Skeletal muscle satellite cell (primary cell): Measurements from ENCODE around the gene RNASE11.
"Not testable (repeated sequence)": the region's sequence is repeated elsewhere in the genome, so short reads cannot be mapped to it uniquely, and the experiment has no call there.

Source experiments
- H3K27me3 ChIP-seq: 2 replicates; pipeline ENCODE4 v1.7.0; 2013; ENCODE audit warnings: low read length; ENCODE audit not compliant: control insufficient read depth, insufficient read depth
- H3K36me3 ChIP-seq: 2 replicates; pipeline ENCODE4 v1.7.0; 2013; ENCODE audit warnings: mild to moderate bottlenecking, control low read depth, low read length; ENCODE audit not compliant: insufficient read depth
- H3K4me1 ChIP-seq: 2 replicates; pipeline ENCODE4 v1.7.0; 2013; ENCODE audit warnings: low read length; ENCODE audit not compliant: control insufficient read depth, insufficient read depth
- H3K4me2 ChIP-seq: 2 replicates; pipeline ENCODE4 v1.7.0; 2013; ENCODE audit warnings: mild to moderate bottlenecking, low read length
- H3K4me3 ChIP-seq: 2 replicates; pipeline ENCODE4 v1.7.0; 2013; ENCODE audit warnings: low read length
- H3K9ac ChIP-seq: 2 replicates; pipeline ENCODE4 v1.7.0; 2013; ENCODE audit warnings: mild to moderate bottlenecking, low read depth, low read length, moderate library complexity
- H3K9me3 ChIP-seq: replicated peaks from 2 replicates; pipeline ENCODE4 v1.7.0; 2013; ENCODE audit warnings: mild to moderate bottlenecking, control low read depth, low read length

RNASE11 gene

GRCh38 chr14:20569865-20570264 is 17.9 kb downstream of the RNASE11 start:
- H3K36me3 ChIP-seq, H3K4me3 ChIP-seq, H3K4me1 ChIP-seq, H3K9me3 ChIP-seq, H3K4me2 ChIP-seq, H3K27me3 ChIP-seq, H3K9ac ChIP-seq: not testable (repeated sequence)

- no peak overlapping the region for H3K4me2 ChIP-seq
- no peaks in the 10 kb centered on the region for H3K27me3 ChIP-seq
These were observed 18.7 kb downstream of the RNASE11 start for GRCh38 chr14:20569066-20569465.

DNA sequence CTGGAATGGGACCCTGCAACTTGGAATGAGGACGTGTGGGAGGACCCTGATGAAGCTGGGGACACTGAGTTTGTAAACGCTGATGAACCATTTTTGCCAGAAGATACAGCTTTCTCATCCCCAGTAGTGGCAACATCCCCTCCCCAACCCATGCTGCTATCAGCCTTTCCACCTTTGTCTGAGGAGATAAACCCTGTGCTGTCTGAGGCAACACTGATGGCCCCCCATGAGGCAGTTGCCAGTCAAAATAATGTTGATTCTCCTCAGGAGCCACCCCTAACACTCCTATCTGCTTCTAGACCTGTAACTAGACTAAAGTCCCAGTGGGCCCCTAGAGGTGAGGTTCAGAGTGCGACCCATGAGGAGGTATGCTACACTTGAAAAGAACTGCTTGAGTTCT is 19.4 kb downstream of the RNASE11 start:
- Histone ChIP-seq H3K9me3 (no peaks in the 10 kb centered on the region), H3K27me3 (no peaks in the 10 kb centered on the region), H3K4me3 (no peak overlapping the region), H3K4me2 (no peak overlapping the region), H3K9ac (no peak overlapping the region), H3K4me1 (no peaks in the 10 kb centered on the region), H3K36me3 (no peaks in the 10 kb centered on the region)

More at GRCh38 chr14:20569066-20569465, 18.7 kb downstream of the RNASE11 start:
- Histone ChIP-seq H3K9me3 (no peaks in the 10 kb centered on the region), H3K36me3 (no peaks in the 10 kb centered on the region), H3K4me1 (no peaks in the 10 kb centered on the region), H3K4me3 (no peak overlapping the region), H3K9ac (no peak overlapping the region)

GRCh38 chr14:20567199-20567598 is 20.6 kb downstream of the RNASE11 start:
- not testable (repeated sequence) for H3K4me1 ChIP-seq, H3K9me3 ChIP-seq, H3K4me2 ChIP-seq, H3K27me3 ChIP-seq, H3K9ac ChIP-seq, H3K4me3 ChIP-seq, H3K36me3 ChIP-seq

GRCh38 chr14:20564501-20564997 is 23.3 kb downstream of the RNASE11 start:
- Histone ChIP-seq H3K9me3 (no peaks in the 10 kb centered on the region), H3K9ac (no peak overlapping the region), H3K27me3 (no peaks in the 10 kb centered on the region), H3K4me2 (no peak overlapping the region), H3K36me3 (no peaks in the 10 kb centered on the region), H3K4me1 (no peaks in the 10 kb centered on the region), H3K4me3 (no peak overlapping the region)

GRCh38 chr14:20563971-20564370 is 23.8 kb downstream of the RNASE11 start:
- Histone ChIP-seq H3K4me3 (no peak overlapping the region), H3K4me1 (no peaks in the 10 kb centered on the region), H3K4me2 (no peak overlapping the region), H3K9ac (no peak overlapping the region), H3K27me3 (no peaks in the 10 kb centered on the region), H3K9me3 (no peaks in the 10 kb centered on the region), H3K36me3 (no peaks in the 10 kb centered on the region)

DNA sequence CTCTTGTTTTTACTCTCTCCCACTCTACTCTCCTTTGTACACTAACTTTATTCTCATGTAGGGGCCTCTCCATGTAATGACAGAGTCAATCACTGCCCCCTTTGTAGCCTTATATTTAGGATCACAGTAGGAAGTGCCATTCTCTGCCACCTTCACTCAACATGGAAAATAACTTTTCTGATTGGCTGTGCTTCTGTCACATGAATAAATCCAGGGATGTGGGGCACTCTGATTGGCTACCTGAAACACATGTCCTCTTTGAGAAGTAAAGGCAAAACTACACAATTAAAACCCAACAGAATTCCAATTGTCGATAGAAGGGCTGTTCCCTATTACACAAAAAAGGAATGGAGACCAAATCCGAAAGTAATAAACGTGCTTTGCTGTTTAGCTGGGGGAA is 26.8 kb downstream of the RNASE11 start, which contains the start of gene RNASE9:
Gene RNASE9, minus strand, starts transcription at position 87 of the 400 bp plus-strand sequence.
- no peaks in the 10 kb centered on the region for H3K4me1 ChIP-seq
- no peaks in the 10 kb centered on the region for H3K9me3 ChIP-seq
- peaks cover 2% of the 10 kb centered on the region for H3K27me3 ChIP-seq
- H3K36me3 ChIP-seq: no peaks in the 10 kb centered on the region
- no peak within 1 kb of the TSS for H3K4me2 ChIP-seq
- no peak within 1 kb of the TSS for H3K9ac ChIP-seq
- H3K4me3 ChIP-seq: no peak within 1 kb of the TSS

DNA sequence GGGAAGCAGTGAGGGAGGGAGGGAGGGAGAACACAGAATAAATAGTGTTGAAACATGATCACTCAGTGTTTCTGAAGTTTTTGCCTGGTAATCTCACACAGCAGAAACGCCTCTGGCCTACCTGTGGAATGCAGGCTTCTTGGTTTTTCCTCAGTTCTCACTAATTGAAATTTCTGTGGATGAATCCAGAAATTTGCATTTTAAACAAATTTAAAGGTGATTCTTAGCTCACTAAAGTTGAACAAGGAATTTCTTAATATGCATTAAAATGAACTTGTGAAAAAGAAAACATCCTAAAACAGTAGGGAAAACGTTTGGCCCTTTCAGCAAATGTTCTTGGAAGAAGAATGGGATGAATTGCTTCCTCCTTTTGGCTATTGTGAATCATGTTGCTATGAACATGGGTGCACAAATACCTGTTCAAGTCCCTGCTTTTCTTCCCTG is 28.3 kb downstream of the RNASE11 start:
- Histone ChIP-seq H3K4me3 (no peak overlapping the region), H3K36me3 (no peaks in the 10 kb centered on the region), H3K9me3 (no peaks in the 10 kb centered on the region), H3K27me3 (peaks cover 3% of the 10 kb centered on the region), H3K4me2 (no peak overlapping the region), H3K9ac (no peak overlapping the region), H3K4me1 (no peaks in the 10 kb centered on the region)

DNA sequence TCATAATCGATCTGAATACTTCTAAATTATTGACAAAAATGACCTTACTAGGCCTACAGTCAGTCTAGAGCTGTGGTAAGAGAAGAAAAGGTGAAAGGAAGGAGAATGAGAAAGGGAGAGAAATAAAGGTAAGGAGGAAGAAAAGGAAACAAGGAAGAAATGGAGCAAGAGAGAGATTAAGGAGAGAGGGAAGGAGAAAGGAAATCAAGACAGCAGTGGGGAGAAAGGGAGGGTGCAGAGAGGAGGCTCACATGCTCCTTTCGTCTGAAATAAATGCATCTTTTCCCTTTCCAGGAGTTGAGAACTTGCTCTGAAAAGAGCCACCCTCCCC is 30.6 kb downstream of the RNASE11 start:
- Histone ChIP-seq H3K27me3 (peaks cover 3% of the 10 kb centered on the region), H3K9me3 (no peaks in the 10 kb centered on the region), H3K4me2 (no peak overlapping the region), H3K36me3 (no peaks in the 10 kb centered on the region), H3K4me3 (no peak overlapping the region), H3K4me1 (no peaks in the 10 kb centered on the region), H3K9ac (no peak overlapping the region)

- Histone ChIP-seq H3K4me1 (no peaks in the 10 kb centered on the region), H3K9ac (no peak overlapping the region), H3K9me3 (no peaks in the 10 kb centered on the region), H3K4me3 (no peak overlapping the region), H3K27me3 (peaks cover 3% of the 10 kb centered on the region), H3K36me3 (no peaks in the 10 kb centered on the region), H3K4me2 (no peak overlapping the region)
These were observed 31.1 kb downstream of the RNASE11 start for GRCh38 chr14:20556500-20557211.

- no peak overlapping the region for H3K9ac ChIP-seq
- H3K4me1 ChIP-seq: no peaks in the 10 kb centered on the region
- H3K36me3 ChIP-seq: no peaks in the 10 kb centered on the region
- no peak overlapping the region for H3K4me3 ChIP-seq
- peaks cover 3% of the 10 kb centered on the region for H3K27me3 ChIP-seq
- no peaks in the 10 kb centered on the region for H3K9me3 ChIP-seq
- H3K4me2 ChIP-seq: no peak overlapping the region
These were observed 32.0 kb downstream of the RNASE11 start for GRCh38 chr14:20555845-20556244.

GRCh38 chr14:20553024-20553423 is 34.8 kb downstream of the RNASE11 start:
- no peaks in the 10 kb centered on the region for H3K4me1 ChIP-seq
- H3K36me3 ChIP-seq: no peaks in the 10 kb centered on the region
- no peaks in the 10 kb centered on the region for H3K9me3 ChIP-seq
- no peak overlapping the region for H3K4me2 ChIP-seq
- no peak overlapping the region for H3K9ac ChIP-seq
- peaks cover 13% of the 10 kb centered on the region for H3K27me3 ChIP-seq
- H3K4me3 ChIP-seq: no peak overlapping the region
